K562 (cell line): ENCODE measurements around the gene ELAVL3.

Experiments
- CTCF ChIP-seq, 3 experiments: IDR thresholded peaks in 2 of 3; conservative IDR thresholded peaks in 1 of 3; 2 replicates each; pipeline ENCODE4 v1.5.1; 2011 to 2012; ENCODE audit warnings: low read length in 3 of 3, mild to moderate bottlenecking in 3 of 3, control low read depth in 2 of 3, improper control_type of control experiment in 1 of 3, inconsistent platforms in 1 of 3, low read depth in 1 of 3, mixed read lengths in 1 of 3, moderate library complexity in 1 of 3; ENCODE audit not compliant: insufficient read depth in 2 of 3
- HDAC6 ChIP-seq: IDR thresholded peaks from 2 replicates; pipeline ENCODE4 v1.6.1; 2012; ENCODE audit warnings: low read depth, mild to moderate bottlenecking, control low read depth, inconsistent platforms, low read length, moderate library complexity
- HNRNPLL ChIP-seq: fragments of 200-400 bp; formaldehyde crosslinking; IDR thresholded peaks from 2 replicates; pipeline ENCODE4 v1.6.1; 2017; ENCODE audit warnings: low read length, low read depth, mild to moderate bottlenecking; ENCODE audit not compliant: poor library complexity, severe bottlenecking
- LARP7 ChIP-seq: fragments of 450-650 bp; IDR thresholded peaks from 2 replicates; pipeline ENCODE4 v1.6.1; 2016
- POLR2A ChIP-seq: fragments of 450-650 bp; conservative IDR thresholded peaks from 2 replicates; pipeline ENCODE4 v1.6.1; 2016
- RBFOX2 ChIP-seq: fragments of 200-400 bp; formaldehyde crosslinking; IDR thresholded peaks from 2 replicates; pipeline ENCODE4 v1.6.1; 2017; ENCODE audit warnings: low read depth, mild to moderate bottlenecking, low read length, moderate library complexity
- REST ChIP-seq, 2 experiments: fragments of 450-650 bp; formaldehyde crosslinking in 1 of 2; IDR thresholded peaks; 2 replicates each; pipeline versions ENCODE4 v1.4.0 to v1.6.1; 2014 to 2020; ENCODE audit warnings: mild to moderate bottlenecking in 2 of 2, borderline replicate concordance in 1 of 2, low read depth in 1 of 2
- SETDB1 ChIP-seq: IDR thresholded peaks from one replicate; pipeline ENCODE4 v1.6.1; 2012; ENCODE audit warnings: low read length, control low read depth, inconsistent platforms
- XRCC3 ChIP-seq: fragments of 450-650 bp; IDR thresholded peaks from 2 replicates; pipeline ENCODE4 v1.6.1; 2017; ENCODE audit warnings: mild to moderate bottlenecking, moderate library complexity
- ZNF232 ChIP-seq: sonication (generic); formaldehyde crosslinking; IDR thresholded peaks from 2 replicates; pipeline ENCODE4 v1.8.0; 2022; ENCODE audit warnings: mild to moderate bottlenecking, missing genetic modification reagents

- peak in 2 of 3 experiments; percentile 45 to 49; a peak in 5 of 6 replicates for TF ChIP-seq CTCF (IDR thresholded peaks at IDR 0.05 in 2 of 3, conservative IDR thresholded peaks at IDR 0.05 in 1 of 3; ENCODE audit: insufficient read depth in 2 of 3, low read depth in 1 of 3, low read length in 3 of 3)
- TF ChIP-seq HNRNPLL = no peak
- TF ChIP-seq HDAC6 = no peak
- no peak for TF ChIP-seq ZNF232 (CRISPR knock-in tag)
- TF ChIP-seq RBFOX2 = no peak
- no peak for TF ChIP-seq POLR2A
- TF ChIP-seq XRCC3 = no peak
- no peak for TF ChIP-seq REST (IDR thresholded peaks at IDR 0.05; ENCODE audit: borderline replicate concordance)
- no peak for TF ChIP-seq REST (CRISPR knock-in tag; IDR thresholded peaks at IDR 0.05; ENCODE audit: low read depth)
- no peak for TF ChIP-seq LARP7
- TF ChIP-seq SETDB1 = no peak
These were observed 49.6 kb upstream of the ELAVL3 start for GRCh38 chr19:11530432-11530831.
